Measurements from ENCODE around the gene FBXW11.
"Not testable (repeated sequence)": the region's sequence is repeated elsewhere in the genome, so short reads cannot be mapped to it uniquely, and the experiment has no call there.

FBXW11 gene

GRCh38 chr5:171915700-171916099 lies 90.7 kb downstream of the FBXW11 start:
- DNase-seq (ENCODE audit: low read depth in 2 of 3, low spot score in 2 of 3): not testable (repeated sequence)

- DNase-seq (ENCODE audit: low read depth in 2 of 3, low spot score in 2 of 3): no peak
These were observed 91.6 kb downstream of the FBXW11 start for GRCh38 chr5:171914726-171915338.

GRCh38 chr5:171913987-171914273 lies 92.5 kb downstream of the FBXW11 start:
- no peak for DNase-seq (ENCODE audit: low read depth in 2 of 3, low spot score in 2 of 3)

- no peak for DNase-seq (ENCODE audit: low read depth in 2 of 3, low spot score in 2 of 3)
These were observed 95.3 kb downstream of the FBXW11 start for GRCh38 chr5:171911152-171911551.

GRCh38 chr5:171908638-171909037 lies 97.8 kb downstream of the FBXW11 start:
- DNase-seq (ENCODE audit: low read depth in 2 of 3, low spot score in 2 of 3): no peak

GRCh38 chr5:171907725-171908343 lies 98.6 kb downstream of the FBXW11 start:
- peak in 1 of 3 experiments; percentile 3 for DNase-seq (ENCODE audit: low read depth in 2 of 3, low spot score in 2 of 3)

- DNase-seq (ENCODE audit: low read depth in 2 of 3, low spot score in 2 of 3): no peak
These were observed 99.5 kb downstream of the FBXW11 start for GRCh38 chr5:171906703-171907590.

GRCh38 chr5:171906066-171906570 lies 100.3 kb downstream of the FBXW11 start:
- DNase-seq (ENCODE audit: low read depth in 2 of 3, low spot score in 2 of 3): no peak

- DNase-seq (ENCODE audit: low read depth in 2 of 3, low spot score in 2 of 3): no peak
These were observed 101.6 kb downstream of the FBXW11 start for GRCh38 chr5:171904886-171905285.

- no peak for DNase-seq (ENCODE audit: low read depth in 2 of 3, low spot score in 2 of 3)
These were observed 104.7 kb downstream of the FBXW11 start for GRCh38 chr5:171901764-171902163.

- DNase-seq (ENCODE audit: low read depth in 2 of 3, low spot score in 2 of 3): no peak
These were observed 106.6 kb downstream of the FBXW11 start for GRCh38 chr5:171899792-171900191.

- no peak for DNase-seq (ENCODE audit: low read depth in 2 of 3, low spot score in 2 of 3)
These were observed 107.6 kb downstream of the FBXW11 start for GRCh38 chr5:171898879-171899278.

GRCh38 chr5:171898386-171898785 lies 108.1 kb downstream of the FBXW11 start:
- DNase-seq (ENCODE audit: low read depth in 2 of 3, low spot score in 2 of 3): no peak

GRCh38 chr5:171897231-171897630 lies 109.2 kb downstream of the FBXW11 start:
- peak in 1 of 3 experiments; percentile 3 for DNase-seq (ENCODE audit: low read depth in 2 of 3, low spot score in 2 of 3)

- DNase-seq (ENCODE audit: low read depth in 2 of 3, low spot score in 2 of 3): no peak
These were observed 111.4 kb downstream of the FBXW11 start for GRCh38 chr5:171895081-171895480.

- DNase-seq (ENCODE audit: low read depth in 2 of 3, low spot score in 2 of 3): no peak
These were observed 113.0 kb downstream of the FBXW11 start for GRCh38 chr5:171893290-171893886.

- no peak for DNase-seq (ENCODE audit: low read depth in 2 of 3, low spot score in 2 of 3)
These were observed 114.8 kb downstream of the FBXW11 start for GRCh38 chr5:171891595-171891994.

- DNase-seq (ENCODE audit: low read depth in 2 of 3, low spot score in 2 of 3): no peak
These were observed 115.3 kb downstream of the FBXW11 start for GRCh38 chr5:171891150-171891549.

- no peak for DNase-seq (ENCODE audit: low read depth in 2 of 3, low spot score in 2 of 3)
These were observed 118.4 kb downstream of the FBXW11 start for GRCh38 chr5:171888051-171888481.

- DNase-seq (ENCODE audit: low read depth in 2 of 3, low spot score in 2 of 3): not testable (repeated sequence)
These were observed 120.4 kb downstream of the FBXW11 start for GRCh38 chr5:171886037-171886436.

GRCh38 chr5:171882118-171882517 lies 124.3 kb downstream of the FBXW11 start:
- no peak for DNase-seq (ENCODE audit: low read depth in 2 of 3, low spot score in 2 of 3)

GRCh38 chr5:171874234-171874633 lies 132.2 kb downstream of the FBXW11 start:
- no peak for DNase-seq (ENCODE audit: low read depth in 2 of 3, low spot score in 2 of 3)
